ENCODE results near the gene CASKIN1.

Gene CASKIN1

GRCh38 chr16:2158262-2158638 lies 38.2 kb downstream of the CASKIN1 start:
- no peak overlapping the region for H2AFZ ChIP-seq (ENCODE audit: low read depth, low read length)
- DNase-seq = no peak
- H3K9ac ChIP-seq (ENCODE audit: low read depth, low read length) = peak overlapping the region; percentile 79
- H3K4me2 ChIP-seq (ENCODE audit: insufficient read depth, low read length) = peak overlapping the region; percentile 72
- H3K9me3 ChIP-seq (ENCODE audit: insufficient read depth, low read length, severe bottlenecking) = peaks cover under 1% of the 10 kb centered on the region
- H3K4me3 ChIP-seq (ENCODE audit: low read depth in 1 of 2, low read length in 2 of 2) = 0 out of 4 replicates have a peak overlapping the region, but pooled peaks of 1 of the 2 experiments have one; percentile 95
- H3K27ac ChIP-seq (ENCODE audit: low read length) = 0 out of 2 replicates have a peak overlapping the region, but pooled peaks have one; percentile 18
- peaks cover 92% of the 10 kb centered on the region for H3K79me2 ChIP-seq (ENCODE audit: insufficient read depth, low read length)
- H3K36me3 ChIP-seq (ENCODE audit: insufficient read depth, low read length) = peaks cover 35% of the 10 kb centered on the region
- peaks cover 40% of the 10 kb centered on the region for H3K4me1 ChIP-seq (ENCODE audit: insufficient read depth, low read length)
- ATAC-seq (ENCODE audit: insufficient read depth, low read depth) = no peak
- H4K20me1 ChIP-seq (ENCODE audit: insufficient read depth, low read length) = peaks cover 83% of the 10 kb centered on the region
- TF ChIP-seq EZH2 (IDR thresholded peaks at IDR 0.05; ENCODE audit: borderline replicate concordance, low read depth, low read length, severe bottlenecking) (no peak), CTCF (IDR thresholded peaks at IDR 0.05; ENCODE audit: borderline replicate concordance, extremely low read depth, low read length, poor library complexity, severe bottlenecking) (no peak)
- H3K27me3 ChIP-seq (ENCODE audit: insufficient read depth, low read length, poor library complexity) = no peaks in the 10 kb centered on the region

DNA sequence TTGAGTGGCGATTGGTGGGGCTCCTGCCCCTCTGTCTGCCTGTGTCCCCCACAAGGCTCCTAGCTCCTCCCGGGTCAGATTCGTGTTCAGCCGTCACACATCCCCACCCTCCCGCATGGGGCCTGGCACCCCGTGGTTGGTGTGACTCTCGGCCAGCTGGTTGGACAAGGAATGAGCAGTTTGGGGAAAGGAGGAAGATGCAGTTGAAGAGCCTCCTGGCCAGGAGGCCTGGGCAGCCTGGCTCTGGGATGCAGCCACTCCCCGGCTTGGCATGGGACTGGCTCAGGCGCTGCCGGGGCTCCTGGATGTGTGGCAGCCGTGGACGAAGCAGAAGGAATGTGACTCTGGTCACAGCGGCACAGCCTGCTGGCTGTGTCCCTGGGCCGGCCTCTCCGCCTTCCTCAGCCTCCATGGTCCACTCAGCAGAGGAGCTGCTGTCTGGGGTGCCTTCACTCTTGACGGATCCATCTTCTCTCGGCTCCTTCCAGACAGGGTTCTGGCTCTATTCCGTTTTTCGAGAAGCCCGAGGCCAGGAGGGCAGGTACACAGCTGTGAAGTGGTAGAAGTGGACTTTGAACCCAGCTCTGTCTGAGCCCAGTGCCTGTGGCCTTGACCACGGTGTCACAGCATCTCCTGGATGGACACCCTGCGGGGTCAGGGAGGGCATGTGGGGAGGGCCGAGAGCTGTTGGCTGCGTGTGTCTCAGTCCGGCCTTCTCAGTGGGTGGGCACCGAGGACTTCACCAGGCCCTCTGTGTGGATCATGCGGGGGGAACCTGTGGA lies 38.7 kb downstream of the CASKIN1 start:
- Histone ChIP-seq H3K4me3 (ENCODE audit: low read depth in 1 of 2, low read length in 2 of 2) (peak overlapping the region in 1 of 2 experiments; percentile 95; a peak in 3 of 4 replicates), H3K36me3 (ENCODE audit: insufficient read depth, low read length) (peaks cover 39% of the 10 kb centered on the region), H3K4me1 (ENCODE audit: insufficient read depth, low read length) (peaks cover 46% of the 10 kb centered on the region), H2AFZ (ENCODE audit: low read depth, low read length) (no peak overlapping the region), H3K4me2 (ENCODE audit: insufficient read depth, low read length) (peak overlapping the region; percentile 72), H3K9ac (ENCODE audit: low read depth, low read length) (peak overlapping the region; percentile 79), H3K27ac (ENCODE audit: low read length) (peak overlapping the region; percentile 74), H3K27me3 (ENCODE audit: insufficient read depth, low read length, poor library complexity) (no peaks in the 10 kb centered on the region), H3K9me3 (ENCODE audit: insufficient read depth, low read length, severe bottlenecking) (no peaks in the 10 kb centered on the region), H3K79me2 (ENCODE audit: insufficient read depth, low read length) (peaks cover 92% of the 10 kb centered on the region), H4K20me1 (ENCODE audit: insufficient read depth, low read length) (peaks cover 86% of the 10 kb centered on the region)
- DNase-seq (no peak), ATAC-seq (ENCODE audit: insufficient read depth, low read depth) (no peak)
- TF ChIP-seq CTCF (IDR thresholded peaks at IDR 0.05; ENCODE audit: borderline replicate concordance, extremely low read depth, low read length, poor library complexity, severe bottlenecking) = no peak
- no peak for TF ChIP-seq EZH2 (IDR thresholded peaks at IDR 0.05; ENCODE audit: borderline replicate concordance, low read depth, low read length, severe bottlenecking)

GRCh38 chr16:2156849-2157224 lies 39.6 kb downstream of the CASKIN1 start:
- no peaks in the 10 kb centered on the region for H3K27me3 ChIP-seq (ENCODE audit: insufficient read depth, low read length, poor library complexity)
- peak overlapping the region; percentile 72 for H3K4me2 ChIP-seq (ENCODE audit: insufficient read depth, low read length)
- H3K9me3 ChIP-seq (ENCODE audit: insufficient read depth, low read length, severe bottlenecking) = no peaks in the 10 kb centered on the region
- H3K27ac ChIP-seq (ENCODE audit: low read length) = peak overlapping the region; percentile 74
- no peak for ATAC-seq (ENCODE audit: insufficient read depth, low read depth)
- H3K36me3 ChIP-seq (ENCODE audit: insufficient read depth, low read length) = peaks cover 36% of the 10 kb centered on the region
- no peak overlapping the region for H2AFZ ChIP-seq (ENCODE audit: low read depth, low read length)
- H3K9ac ChIP-seq (ENCODE audit: low read depth, low read length) = peak overlapping the region; percentile 79
- H3K4me3 ChIP-seq (ENCODE audit: low read depth in 1 of 2, low read length in 2 of 2) = peak overlapping the region; percentile 17 to 95; a peak in 3 of 4 replicates
- H3K4me1 ChIP-seq (ENCODE audit: insufficient read depth, low read length) = peaks cover 54% of the 10 kb centered on the region
- H4K20me1 ChIP-seq (ENCODE audit: insufficient read depth, low read length) = peaks cover 85% of the 10 kb centered on the region
- TF ChIP-seq EZH2 (IDR thresholded peaks at IDR 0.05; ENCODE audit: borderline replicate concordance, low read depth, low read length, severe bottlenecking) (no peak), CTCF (IDR thresholded peaks at IDR 0.05; ENCODE audit: borderline replicate concordance, extremely low read depth, low read length, poor library complexity, severe bottlenecking) (no peak)
- no peak for DNase-seq
- H3K79me2 ChIP-seq (ENCODE audit: insufficient read depth, low read length) = peaks cover 87% of the 10 kb centered on the region

All from DND-41 (cell line).